Activated T-cell treated with anti-CD3 and anti-CD28 coated beads, Interleukin-2, amount 50 U/mL, for 72 hours (primary cell): Measurements from ENCODE around the gene CHURC1. TPM values are rescaled to one million over a fixed set of nuclear protein-coding genes. Genes with fewer than 3 reads are reported as not detected.

Experiments used
- ATAC-seq, 2 donors: fragments of 150-1000 bp; cut with Tn5 transposase; replicated peaks in 1 of 2; 2 replicates each; pipeline ENCODE4 v1.10.0; 2021; ENCODE audit warnings: moderate library complexity in 2 of 2, mild to moderate bottlenecking in 1 of 2
- DNase-seq, 2 donors: peaks; one replicate each; pipeline ENCODE4 v3.0.0; 2021 to 2022; ENCODE audit warnings: mixed read lengths in 1 of 2
- H3K27ac Mint-ChIP-seq: one replicate; pipeline ENCODE4 v1.8.0; 2022; ENCODE audit warnings: mild to moderate bottlenecking, moderate library complexity, mixed read lengths
- H3K27me3 Mint-ChIP-seq: one replicate; pipeline ENCODE4 v1.8.0; 2022; ENCODE audit warnings: low read depth, mixed read lengths
- H3K36me3 Mint-ChIP-seq, 2 donors: one replicate each; pipeline ENCODE4 v1.8.0; 2022; ENCODE audit warnings: mixed read lengths in 2 of 2, mild to moderate bottlenecking in 1 of 2; ENCODE audit not compliant: insufficient read depth in 2 of 2
- H3K4me1 Mint-ChIP-seq: one replicate; pipeline ENCODE4 v1.8.0; 2022; ENCODE audit warnings: low read depth, mixed read lengths
- H3K4me3 Mint-ChIP-seq, 2 donors: one replicate each; pipeline ENCODE4 v1.8.0; 2022; ENCODE audit warnings: mild to moderate bottlenecking in 2 of 2, mixed read lengths in 2 of 2, moderate library complexity in 2 of 2
- H3K9me3 Mint-ChIP-seq, 2 donors: one replicate each; pipeline ENCODE4 v1.8.0; 2022; ENCODE audit warnings: mixed read lengths in 2 of 2
- total RNA-seq, 2 donors: library from RNA; stranded (reverse); gene quantifications; one replicate each; pipeline ENCODE4 v1.2.3, GENCODE V29; 2022

The CHURC1 gene
- total RNA-seq, 2 donors from 2014 or later, result 36.5 to 38.1 TPM

GRCh38 chr14:64915797-64916196, 1.5 kb downstream of the CHURC1 start:
- H3K27me3 Mint-ChIP-seq, result no peaks in the 10 kb centered on the region
- peak overlapping the region; percentile 90 to 97 for H3K4me3 Mint-ChIP-seq
- peak overlapping the region; percentile 96 for H3K27ac Mint-ChIP-seq
- ATAC-seq (no peak), DNase-seq (no peak)
- peaks cover 61% of the 10 kb centered on the region for H3K4me1 Mint-ChIP-seq
- H3K9me3 Mint-ChIP-seq, result no peaks in the 10 kb centered on the region
- H3K36me3 Mint-ChIP-seq, result peaks cover 0 to 16% of the 10 kb centered on the region in 2 donors

GRCh38 chr14:64918216-64918615, 4.0 kb downstream of the CHURC1 start:
- Mint-ChIP-seq H3K4me3 (peak overlapping the region; percentile 36 to 74), H3K9me3 (no peaks in the 10 kb centered on the region), H3K27ac (peak overlapping the region; percentile 87), H3K36me3 (peaks cover 0 to 16% of the 10 kb centered on the region in 2 donors), H3K27me3 (no peaks in the 10 kb centered on the region), H3K4me1 (peaks cover 79% of the 10 kb centered on the region)
- DNase-seq, result no peak
- ATAC-seq, result no peak

GRCh38 chr14:64919215-64919614, 5.0 kb downstream of the CHURC1 start:
- Mint-ChIP-seq H3K36me3 (peaks cover 0 to 18% of the 10 kb centered on the region in 2 donors), H3K27me3 (no peaks in the 10 kb centered on the region), H3K9me3 (no peaks in the 10 kb centered on the region), H3K4me3 (no peak overlapping the region), H3K27ac (no peak overlapping the region), H3K4me1 (peaks cover 79% of the 10 kb centered on the region)
- no peak for DNase-seq
- no peak for ATAC-seq

GRCh38 chr14:64919618-64920017, 5.4 kb downstream of the CHURC1 start:
- Mint-ChIP-seq H3K4me3 (no peak overlapping the region), H3K27me3 (no peaks in the 10 kb centered on the region), H3K9me3 (no peaks in the 10 kb centered on the region), H3K36me3 (peaks cover 1 to 18% of the 10 kb centered on the region in 2 donors), H3K4me1 (peaks cover 79% of the 10 kb centered on the region), H3K27ac (no peak overlapping the region)
- no peak for ATAC-seq
- no peak for DNase-seq

- peaks cover 73% of the 10 kb centered on the region for H3K4me1 Mint-ChIP-seq
- H3K9me3 Mint-ChIP-seq, result no peaks in the 10 kb centered on the region
- no peak overlapping the region for H3K4me3 Mint-ChIP-seq
- H3K27ac Mint-ChIP-seq, result peak overlapping the region; percentile 31
- ATAC-seq, result no peak
- H3K27me3 Mint-ChIP-seq, result no peaks in the 10 kb centered on the region
- peaks cover 1 to 14% of the 10 kb centered on the region in 2 donors for H3K36me3 Mint-ChIP-seq
- DNase-seq, result no peak
Observed at GRCh38 chr14:64920465-64920864, 6.2 kb downstream of the CHURC1 start.

GRCh38 chr14:64923015-64923414, 8.8 kb downstream of the CHURC1 start:
- Mint-ChIP-seq H3K9me3 (no peaks in the 10 kb centered on the region), H3K4me1 (peaks cover 61% of the 10 kb centered on the region), H3K4me3 (no peak overlapping the region), H3K27me3 (no peaks in the 10 kb centered on the region), H3K27ac (no peak overlapping the region), H3K36me3 (peaks cover 1 to 17% of the 10 kb centered on the region in 2 donors)
- DNase-seq (no peak), ATAC-seq (no peak)

GRCh38 chr14:64926398-64926995, 12.2 kb downstream of the CHURC1 start:
- H3K27ac Mint-ChIP-seq, result peak overlapping the region; percentile 92
- ATAC-seq (peak in 1 of 2 donors; percentile 40), DNase-seq (no peak)
- peak overlapping the region in 1 of 2 donors; percentile 43 for H3K4me3 Mint-ChIP-seq
- peaks cover 1 to 24% of the 10 kb centered on the region in 2 donors for H3K36me3 Mint-ChIP-seq
- no peaks in the 10 kb centered on the region for H3K27me3 Mint-ChIP-seq
- no peaks in the 10 kb centered on the region for H3K9me3 Mint-ChIP-seq
- peaks cover 29% of the 10 kb centered on the region for H3K4me1 Mint-ChIP-seq

GRCh38 chr14:64927031-64927430, 12.8 kb downstream of the CHURC1 start:
- Mint-ChIP-seq H3K4me3 (no peak overlapping the region), H3K27me3 (no peaks in the 10 kb centered on the region), H3K4me1 (peaks cover 23% of the 10 kb centered on the region), H3K36me3 (peaks cover 1 to 24% of the 10 kb centered on the region in 2 donors), H3K27ac (peak overlapping the region; percentile 92), H3K9me3 (no peaks in the 10 kb centered on the region)
- no peak for ATAC-seq
- no peak for DNase-seq

- Mint-ChIP-seq H3K4me3 (no peak overlapping the region), H3K9me3 (no peaks in the 10 kb centered on the region), H3K27ac (no peak overlapping the region), H3K36me3 (peaks cover 1 to 24% of the 10 kb centered on the region in 2 donors), H3K4me1 (peaks cover 18% of the 10 kb centered on the region), H3K27me3 (no peaks in the 10 kb centered on the region)
- DNase-seq (no peak), ATAC-seq (peak; percentile 72 to 82)
Observed at GRCh38 chr14:64928239-64929013, 14.2 kb downstream of the CHURC1 start.

- DNase-seq (no peak), ATAC-seq (no peak)
- Mint-ChIP-seq H3K27me3 (no peaks in the 10 kb centered on the region), H3K4me1 (peaks cover 14% of the 10 kb centered on the region), H3K4me3 (no peak overlapping the region), H3K27ac (no peak overlapping the region), H3K36me3 (peaks cover 1 to 22% of the 10 kb centered on the region in 2 donors), H3K9me3 (no peaks in the 10 kb centered on the region)
Observed at GRCh38 chr14:64929014-64929359, 14.7 kb downstream of the CHURC1 start.

GRCh38 chr14:64930085-64930843, 16.0 kb downstream of the CHURC1 start:
- Mint-ChIP-seq H3K27me3 (no peaks in the 10 kb centered on the region), H3K4me3 (no peak overlapping the region), H3K27ac (peak overlapping the region; percentile 87), H3K36me3 (peaks cover 2 to 27% of the 10 kb centered on the region in 2 donors), H3K9me3 (no peaks in the 10 kb centered on the region), H3K4me1 (peaks cover 22% of the 10 kb centered on the region)
- ATAC-seq (no peak), DNase-seq (no peak)

- ATAC-seq, result no peak
- Mint-ChIP-seq H3K27ac (peak overlapping the region; percentile 87), H3K27me3 (no peaks in the 10 kb centered on the region), H3K9me3 (no peaks in the 10 kb centered on the region), H3K4me1 (peaks cover 21% of the 10 kb centered on the region), H3K36me3 (peaks cover 3 to 22% of the 10 kb centered on the region in 2 donors), H3K4me3 (no peak overlapping the region)
- DNase-seq, result no peak
Observed at GRCh38 chr14:64931123-64931522, 16.9 kb downstream of the CHURC1 start.

GRCh38 chr14:64932231-64932630, 18.0 kb downstream of the CHURC1 start:
- no peak for DNase-seq
- peaks cover 26% of the 10 kb centered on the region for H3K4me1 Mint-ChIP-seq
- H3K4me3 Mint-ChIP-seq, result no peak overlapping the region
- peaks cover 3 to 15% of the 10 kb centered on the region in 2 donors for H3K36me3 Mint-ChIP-seq
- H3K27ac Mint-ChIP-seq, result no peak overlapping the region
- ATAC-seq, result no peak
- no peaks in the 10 kb centered on the region for H3K27me3 Mint-ChIP-seq
- no peaks in the 10 kb centered on the region for H3K9me3 Mint-ChIP-seq
